NCI-H2081 treated with DMSO at 0.1 percent for 48 hours (cell line): ENCODE results near the gene GAPDHS.

Experiments used
- DNase-seq: peaks from one replicate; lab custom pipeline; 2025; lab: John Stamatoyannopoulos, UW

Gene GAPDHS

DNA sequence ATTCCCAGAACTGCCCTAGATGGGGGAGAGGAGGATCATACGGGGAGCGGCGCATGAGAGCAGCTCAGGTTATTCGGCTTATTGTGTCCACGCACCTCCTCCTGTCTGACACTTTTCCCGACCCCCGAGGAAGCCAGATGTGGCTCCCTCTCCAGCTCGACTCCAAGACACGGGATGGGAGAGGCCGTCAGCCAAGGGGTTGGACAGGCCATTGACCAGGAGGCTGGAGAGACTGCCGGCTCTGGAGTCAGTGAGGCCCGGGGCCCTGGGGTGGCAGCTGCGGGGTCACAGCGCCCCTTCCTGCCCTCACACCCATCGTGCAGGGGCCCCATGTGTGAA lies 22.7 kb upstream of the GAPDHS start:
- DNase-seq = no peak

DNA sequence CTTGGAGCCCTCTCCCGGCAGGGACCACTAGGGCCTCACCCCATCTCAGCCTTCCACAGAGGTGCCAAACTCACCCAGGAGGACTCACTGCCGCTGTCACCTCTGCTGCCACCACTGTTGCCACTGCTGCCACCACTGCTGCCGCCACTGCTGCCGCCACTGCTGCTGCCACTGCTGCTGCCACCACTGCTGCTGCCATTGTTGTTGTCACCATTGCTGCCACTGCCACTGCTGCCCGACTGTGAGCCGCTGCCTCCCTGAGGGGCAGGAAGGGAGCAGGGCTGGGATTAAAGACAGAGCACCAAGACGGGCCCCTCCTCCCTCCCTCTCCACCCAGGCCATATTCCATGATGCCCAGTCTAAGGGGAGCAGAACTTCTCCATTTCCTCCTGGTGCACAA lies 21.9 kb upstream of the GAPDHS start:
- no peak for DNase-seq

DNA sequence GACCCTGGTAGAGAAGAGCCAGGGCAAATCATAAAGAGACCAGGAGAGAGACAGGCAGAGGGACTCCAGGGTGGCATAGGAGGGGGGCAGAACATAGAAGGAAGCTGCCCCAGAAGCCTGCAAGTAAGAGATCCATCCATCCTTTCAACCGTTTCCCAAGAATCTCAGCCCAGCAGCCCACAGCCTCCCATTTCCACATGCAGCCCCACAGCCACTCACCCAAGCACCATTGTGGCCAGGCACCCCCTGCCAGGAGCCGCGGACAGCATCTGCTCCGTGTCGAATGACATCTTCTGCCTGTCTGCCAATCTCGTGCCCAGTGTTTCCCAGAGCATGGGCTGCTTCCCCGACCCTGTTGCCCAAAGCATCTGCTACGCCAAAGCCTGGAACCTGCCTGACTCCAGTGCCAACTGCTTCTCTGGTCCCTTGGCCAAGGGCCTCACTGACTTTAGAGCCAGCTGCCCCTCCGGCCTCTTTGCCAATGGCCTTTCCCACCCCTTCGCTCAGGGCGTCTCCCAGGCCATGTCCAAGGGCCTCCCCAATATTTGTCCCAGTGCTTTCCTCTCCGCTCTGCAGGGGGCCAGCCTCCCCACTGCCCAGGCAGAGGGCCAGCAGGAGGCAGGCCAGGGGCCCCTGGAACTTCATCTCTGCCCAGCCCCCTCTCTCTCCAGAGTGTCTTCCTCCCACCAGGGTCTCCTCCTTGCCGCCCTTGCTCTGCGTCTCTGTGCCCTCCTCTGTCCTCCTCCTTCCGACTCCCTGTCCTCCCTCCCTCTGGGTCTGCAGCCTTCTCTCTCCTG lies 20.2 kb upstream of the GAPDHS start:
- DNase-seq = no peak

DNA sequence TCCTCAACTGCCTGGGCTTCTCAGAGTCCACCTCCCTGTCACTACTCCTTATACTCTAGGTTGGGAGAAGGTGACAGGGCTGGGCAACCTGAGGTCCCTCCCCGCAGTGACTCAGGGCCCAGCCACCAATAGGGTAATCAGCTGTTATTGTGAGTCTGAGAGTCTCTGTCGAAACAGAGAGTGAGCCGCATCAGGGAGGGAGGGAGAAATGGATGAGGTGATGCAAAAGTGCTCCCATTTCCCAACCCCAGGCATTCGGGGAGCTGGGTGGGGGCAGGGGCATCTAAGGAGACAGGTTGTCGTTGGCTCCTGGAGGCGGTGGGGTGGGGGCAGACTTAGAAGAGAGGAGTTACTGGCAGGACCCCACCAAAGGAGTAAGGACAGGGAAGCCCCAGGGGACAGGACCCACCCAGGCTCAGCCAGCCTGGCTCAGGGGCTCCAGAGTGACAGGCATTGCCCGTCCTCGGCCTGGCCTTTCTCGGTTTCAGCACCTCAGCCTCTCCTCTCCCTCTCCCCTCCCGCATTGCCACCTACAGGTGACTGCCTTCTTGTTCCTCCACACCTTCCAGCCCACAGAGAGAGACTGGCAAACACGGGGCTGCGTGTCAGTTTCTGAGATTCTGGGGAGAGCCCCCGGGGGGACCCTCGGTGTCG lies 19.5 kb upstream of the GAPDHS start, which contains the start of gene DMKN:
Gene DMKN (minus strand): TSS at position 22 of the 654 bp plus-strand sequence. CDS start 174 bp downstream, outside the sequence.
- DNase-seq = no peak

DNA sequence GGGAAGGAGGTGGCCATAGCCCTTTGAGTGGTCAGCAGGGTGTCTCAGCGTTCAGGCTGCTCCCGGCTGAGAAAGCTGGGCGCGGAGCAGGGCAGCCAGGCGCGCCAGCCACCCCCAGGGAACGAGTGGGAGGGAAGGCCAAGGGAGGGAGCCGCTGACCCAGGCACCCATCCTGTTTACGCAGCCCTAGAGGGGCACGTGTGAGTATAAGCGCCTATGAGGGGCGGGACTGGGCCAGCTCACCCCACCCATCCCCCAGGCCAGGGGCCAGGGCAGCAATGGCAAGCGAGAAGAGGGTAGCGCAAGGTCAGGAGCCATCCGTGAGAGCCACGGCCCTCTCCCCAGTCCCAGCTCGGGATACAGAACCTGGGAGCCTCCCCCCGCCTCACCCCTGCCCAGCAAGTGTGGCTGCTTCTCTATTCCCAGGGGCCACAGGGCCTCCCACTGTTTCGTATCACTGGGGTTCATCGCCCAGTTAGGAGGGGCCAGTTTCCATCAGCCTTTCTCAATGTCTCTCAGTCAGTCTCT lies 18.9 kb upstream of the GAPDHS start:
- DNase-seq = no peak

DNA sequence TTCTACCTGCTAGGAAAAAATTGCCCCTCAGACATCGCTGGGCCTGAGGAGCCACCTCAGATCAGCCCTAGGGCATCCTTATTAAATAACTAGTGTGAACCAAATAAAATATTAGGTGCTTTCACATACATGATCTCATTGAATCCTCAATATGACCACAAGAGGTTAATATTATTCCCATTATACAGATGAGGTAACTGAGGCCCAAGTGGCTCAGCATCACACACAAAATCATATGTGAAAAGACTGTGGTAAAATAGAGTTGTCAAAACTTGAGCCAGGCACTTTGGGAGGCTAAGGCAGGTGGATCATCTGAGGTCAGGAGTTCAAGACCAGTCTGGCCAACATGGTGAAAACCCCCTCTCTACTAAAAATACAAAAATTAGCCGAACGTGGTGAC lies 16.9 kb upstream of the GAPDHS start:
- DNase-seq = no peak

DNA sequence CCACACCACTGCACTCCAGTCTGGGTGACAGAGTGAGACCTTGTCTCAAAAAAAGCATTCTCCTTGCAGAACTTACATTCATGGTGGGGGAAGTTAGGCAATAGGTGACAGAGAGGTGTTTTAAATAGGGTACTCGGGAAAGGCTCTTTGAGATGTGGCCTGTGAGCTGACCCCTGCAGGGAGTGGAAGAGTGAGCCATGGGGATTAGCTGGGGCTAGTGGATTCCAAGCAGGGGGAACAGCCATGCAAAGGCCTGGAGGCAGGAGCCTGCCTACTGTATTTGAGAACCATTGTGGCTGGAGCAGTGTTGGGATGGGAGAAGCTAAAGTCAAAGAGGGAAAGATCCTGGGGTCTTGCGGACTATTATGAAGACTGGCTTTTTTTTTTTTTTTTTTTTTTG lies 15.9 kb upstream of the GAPDHS start:
- DNase-seq = no peak

DNA sequence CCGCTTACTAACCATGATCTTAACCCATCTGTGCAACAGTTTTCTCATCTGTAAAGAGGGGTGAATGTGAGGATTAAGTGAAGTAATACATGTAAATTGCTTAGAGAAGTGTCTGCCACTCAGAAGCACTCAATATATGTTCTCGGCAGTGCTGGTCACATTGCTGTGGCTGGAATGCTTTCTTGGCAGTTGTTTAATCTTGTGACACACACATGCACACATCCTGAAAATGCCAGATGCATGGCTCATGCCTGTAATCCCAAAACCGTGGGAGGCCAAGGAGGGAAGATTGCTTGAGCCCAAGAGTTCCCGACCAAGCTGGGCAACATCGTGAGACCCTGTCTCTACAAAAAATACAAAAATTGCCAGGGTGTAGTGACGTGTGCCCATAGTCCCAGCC lies 14.9 kb upstream of the GAPDHS start:
- no peak for DNase-seq

DNA sequence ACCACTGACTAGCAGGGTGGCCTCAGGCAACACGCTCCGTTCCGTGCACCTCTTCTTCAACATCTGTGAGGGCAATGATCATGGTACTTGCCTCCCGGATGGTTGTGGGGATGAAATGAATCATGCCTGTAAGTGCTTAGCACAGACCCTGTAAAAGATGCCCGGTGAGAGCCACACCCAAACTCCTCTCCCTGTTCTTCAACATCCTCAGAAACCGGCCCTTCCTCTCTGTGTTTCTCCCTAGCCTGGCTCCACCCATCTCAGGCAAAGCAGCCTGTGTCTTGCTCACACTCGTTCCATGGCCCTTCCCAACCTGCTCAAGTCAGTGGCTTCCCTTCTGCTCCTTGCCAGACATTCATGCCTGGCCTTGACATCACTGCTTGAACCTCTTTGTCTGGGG lies 14.0 kb upstream of the GAPDHS start:
- no peak for DNase-seq

DNA sequence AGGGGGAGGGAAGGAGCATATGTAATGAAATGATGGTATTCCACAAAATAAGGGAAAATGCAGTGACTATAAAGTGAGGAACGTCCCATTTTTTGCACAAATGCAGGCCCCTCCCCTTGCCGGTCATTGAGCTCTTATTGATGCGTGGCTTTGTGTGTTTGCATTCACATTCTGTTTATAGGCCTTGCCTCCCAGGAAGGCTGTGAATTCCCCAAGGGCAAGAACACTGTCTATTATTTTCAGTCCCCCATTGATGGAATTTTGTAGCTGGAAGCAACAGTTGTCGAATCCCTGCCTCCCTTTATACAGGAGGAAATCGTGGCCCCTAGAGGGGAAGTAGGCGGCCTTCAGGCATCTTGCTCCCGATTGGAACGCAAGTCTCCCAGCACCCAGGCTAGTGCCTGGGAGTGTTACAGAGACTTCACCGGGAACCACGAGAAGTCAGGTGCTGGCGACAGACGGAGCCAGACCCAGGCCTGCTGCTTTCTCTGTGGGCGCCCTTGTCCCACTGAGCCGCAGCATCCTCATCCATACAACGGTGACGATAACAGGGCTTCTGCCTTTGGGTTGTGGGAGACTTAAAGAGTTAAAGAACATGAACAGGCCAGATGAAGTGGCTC lies 12.0 kb upstream of the GAPDHS start:
- DNase-seq = no peak

DNA sequence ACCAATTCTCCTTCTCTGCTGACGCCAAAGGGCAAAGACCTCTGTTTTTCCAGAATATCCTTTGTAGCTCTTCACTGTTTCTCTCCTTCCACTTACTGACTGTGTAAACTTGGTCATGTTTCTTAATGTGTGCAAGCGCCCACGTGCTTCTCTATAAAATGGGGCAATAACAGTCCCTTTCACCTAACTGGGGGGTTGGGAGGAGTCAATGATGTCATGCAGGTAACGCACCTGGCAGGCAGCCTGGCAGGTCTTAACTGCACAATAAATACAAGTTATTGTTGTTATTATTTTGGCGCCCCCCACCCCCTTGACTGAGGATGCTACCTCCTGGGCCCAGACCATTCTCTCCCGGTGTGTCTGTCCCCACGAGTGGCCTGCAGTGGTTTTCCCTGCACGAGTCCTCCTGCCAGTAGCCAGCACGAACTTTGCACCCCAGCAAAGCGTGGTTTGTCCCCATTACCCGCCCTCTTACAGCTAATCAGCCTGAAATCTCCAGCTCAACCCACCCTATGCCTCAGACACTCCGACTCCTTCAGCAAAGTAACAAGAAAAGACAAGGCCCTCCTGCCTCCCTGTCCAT lies 10.4 kb upstream of the GAPDHS start:
- DNase-seq = no peak

DNA sequence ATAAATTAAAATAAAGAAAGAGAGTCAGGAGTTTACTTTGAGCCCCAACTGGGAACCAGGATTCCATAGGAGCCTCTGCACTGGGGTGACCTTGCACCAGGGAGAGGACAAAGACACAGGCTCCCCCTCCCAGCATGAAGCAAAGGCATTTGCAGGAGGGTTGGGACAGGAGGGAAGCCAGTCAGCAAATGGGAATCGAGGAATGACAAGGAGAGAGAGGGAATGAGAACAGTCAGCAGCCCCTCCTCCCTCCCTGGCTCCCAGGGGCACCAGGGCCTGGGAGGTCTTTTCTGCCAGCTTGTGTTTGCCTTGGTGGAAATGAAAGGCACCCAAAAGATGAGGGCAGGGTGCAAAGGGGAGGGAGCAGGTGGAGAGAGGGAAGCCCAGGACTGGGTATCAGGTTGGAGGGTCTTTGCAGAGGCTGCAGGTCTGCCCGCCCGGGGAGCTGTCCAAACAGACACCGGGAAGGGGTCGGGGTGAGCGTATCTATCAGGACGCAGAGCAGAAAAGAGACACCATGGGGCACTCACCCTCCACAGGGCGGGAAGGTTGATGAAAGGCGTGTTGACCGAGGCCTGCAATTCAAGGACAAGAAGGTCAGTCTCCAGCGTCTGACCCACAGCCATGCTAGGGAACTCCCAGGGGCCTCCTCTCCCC lies 8.9 kb upstream of the GAPDHS start:
- no peak for DNase-seq

DNA sequence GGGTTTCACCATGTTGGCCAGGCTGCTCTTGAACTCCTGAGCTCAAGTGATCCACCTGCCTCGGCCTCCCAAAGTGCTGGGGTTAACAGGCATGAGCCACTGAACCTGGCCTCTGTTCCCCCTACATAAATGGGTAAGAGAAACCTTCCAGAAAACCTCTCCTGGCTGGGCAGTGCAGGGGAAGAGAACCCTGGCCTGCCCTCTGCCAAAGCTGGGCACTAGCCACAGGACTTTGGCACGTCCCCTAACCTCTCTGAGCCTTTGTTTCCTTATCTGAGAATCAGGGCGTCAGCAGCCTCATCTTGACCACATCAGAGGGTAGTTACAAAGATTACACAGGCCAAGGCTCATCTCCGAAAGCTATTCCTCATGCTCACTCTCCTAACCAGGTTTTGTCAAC lies 7.4 kb upstream of the GAPDHS start:
- DNase-seq = no peak

DNA sequence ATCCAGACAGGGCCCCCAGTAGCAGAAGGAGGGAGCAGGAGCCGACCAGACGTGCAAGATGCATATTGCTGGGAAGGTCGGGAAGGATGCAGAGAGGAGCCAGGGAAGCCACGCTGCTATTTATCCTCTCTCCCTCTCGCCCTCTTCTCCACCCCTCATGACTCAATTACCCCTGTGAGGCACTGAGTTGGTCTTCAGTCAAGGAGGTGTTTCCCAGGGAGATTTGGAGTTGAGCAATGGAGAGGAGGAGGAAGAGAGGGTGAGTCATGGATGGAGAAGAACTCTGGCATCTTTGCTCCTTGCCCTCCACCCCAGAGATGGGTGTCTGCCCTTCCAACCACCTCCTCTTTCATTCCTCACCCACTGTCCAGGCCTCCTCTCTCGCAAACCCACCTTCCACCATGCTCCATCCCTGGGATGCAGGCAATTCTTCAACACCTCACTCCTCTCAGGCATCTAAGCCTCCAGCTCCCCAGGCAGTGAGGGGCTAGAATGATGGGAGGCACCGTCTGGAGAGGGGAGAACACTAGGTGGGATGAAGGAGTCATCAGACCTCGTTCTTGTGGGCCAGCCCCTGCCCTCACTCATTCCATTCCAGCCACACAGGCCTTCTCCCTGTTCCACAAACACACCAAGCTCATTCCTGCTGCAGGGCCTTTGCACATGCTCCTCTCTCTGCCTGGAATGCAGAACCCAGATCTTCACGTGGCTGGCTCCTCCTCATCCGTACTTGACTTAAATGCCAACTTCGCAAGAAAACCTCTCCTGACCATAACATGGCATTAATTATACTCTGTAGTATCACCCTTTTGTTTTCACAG lies 4.8 kb upstream of the GAPDHS start, which contains the start of gene SBSN:
Gene SBSN (minus strand): TSS at position 94 of the 821 bp plus-strand sequence. CDS start 30 bp downstream, at position 64.
- DNase-seq = no peak

DNA sequence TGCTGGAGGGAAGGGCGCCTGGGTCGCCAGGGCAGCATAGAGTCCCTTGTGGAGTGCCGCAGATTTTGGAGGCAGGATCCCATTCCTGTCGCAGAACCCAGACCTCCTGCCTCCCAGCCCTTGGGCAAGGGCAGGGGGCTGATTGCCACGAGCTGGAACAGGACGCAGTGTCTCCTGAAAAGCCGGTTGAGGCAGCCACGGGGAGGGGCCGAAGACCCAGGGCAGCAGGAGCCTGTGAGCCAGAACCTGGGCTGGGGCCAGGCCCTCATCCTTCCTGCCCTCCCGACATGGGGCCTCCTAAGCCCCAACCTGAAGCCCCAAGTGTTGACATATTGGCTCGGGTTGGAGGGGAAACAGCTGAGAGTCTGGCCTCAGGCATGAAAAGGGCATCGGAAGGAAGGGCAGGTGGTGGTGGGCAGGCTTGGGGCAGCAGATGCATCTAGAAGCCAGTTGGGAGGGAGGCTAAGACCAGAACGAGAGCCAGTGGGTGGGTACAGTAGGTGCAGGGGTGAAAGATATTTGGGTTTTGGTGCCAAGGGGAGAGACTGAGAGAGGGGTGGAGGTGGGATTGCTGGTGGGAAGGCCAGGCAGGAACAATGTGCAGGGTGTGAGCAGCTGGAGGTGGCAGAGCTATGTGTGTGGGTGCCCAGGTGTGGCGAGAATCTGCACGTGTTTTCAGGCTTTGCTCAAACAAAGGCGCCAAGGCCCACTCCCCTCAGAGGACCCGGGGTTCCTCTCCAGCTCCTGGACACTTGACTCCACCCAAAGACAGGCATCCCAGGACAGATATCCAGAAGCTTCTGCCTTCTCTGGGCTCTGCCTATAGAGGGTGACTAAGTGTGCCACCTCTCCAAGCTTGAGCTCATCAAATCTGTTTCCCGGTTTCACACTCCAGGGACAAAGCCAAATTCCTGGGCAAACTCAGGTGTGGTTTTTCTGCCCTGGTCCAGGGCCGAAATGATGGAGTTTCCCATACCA lies 3.7 kb upstream of the GAPDHS start:
- no peak for DNase-seq

DNA sequence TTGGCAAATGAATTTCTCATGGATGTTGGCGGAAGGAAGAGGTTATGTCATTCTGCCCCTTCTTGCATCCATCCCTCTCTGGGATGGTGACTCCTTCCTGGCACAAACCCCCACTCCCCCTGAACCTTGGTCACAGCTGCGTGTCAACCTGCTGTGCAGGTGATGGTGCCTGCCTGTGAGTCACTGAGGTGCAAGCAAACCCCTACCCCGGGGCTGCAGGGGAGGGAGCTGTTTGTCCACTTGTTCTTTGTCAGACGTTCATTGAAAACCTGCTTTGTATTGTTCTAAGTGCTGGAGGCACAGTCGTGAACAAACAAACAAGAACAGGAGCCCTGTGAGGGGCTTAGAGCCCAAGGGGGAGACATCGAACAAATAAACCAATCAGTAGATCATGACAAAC lies 2.0 kb upstream of the GAPDHS start:
- DNase-seq = no peak

DNA sequence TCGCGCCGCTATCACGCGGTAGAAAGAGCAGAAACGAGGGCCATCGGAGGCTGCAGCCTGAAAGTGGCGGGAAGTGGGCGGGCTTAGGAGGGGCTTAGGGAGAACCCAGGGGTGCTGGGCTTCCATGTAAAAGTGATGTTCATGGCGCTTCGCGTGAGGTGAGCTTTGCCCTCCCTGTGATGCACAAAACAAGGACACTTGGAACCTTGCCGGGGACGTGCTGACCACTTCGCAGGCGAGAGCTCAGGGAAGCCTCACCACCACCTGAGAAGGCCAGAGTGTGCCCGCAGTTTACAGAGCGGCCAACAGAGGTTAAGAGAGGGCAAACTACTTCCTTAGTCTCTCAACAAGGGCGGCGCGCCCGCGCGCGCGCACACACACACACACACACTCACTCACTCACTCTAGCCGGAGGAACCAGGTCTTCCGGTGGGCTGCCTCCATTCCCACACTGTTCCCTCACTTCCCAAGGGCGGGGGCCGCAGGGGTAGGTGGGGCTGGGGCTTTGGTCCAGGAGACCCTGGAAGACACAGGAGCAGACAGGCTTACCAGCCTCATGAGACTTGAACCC lies 651 bp downstream of the GAPDHS start:
- DNase-seq = no peak

DNA sequence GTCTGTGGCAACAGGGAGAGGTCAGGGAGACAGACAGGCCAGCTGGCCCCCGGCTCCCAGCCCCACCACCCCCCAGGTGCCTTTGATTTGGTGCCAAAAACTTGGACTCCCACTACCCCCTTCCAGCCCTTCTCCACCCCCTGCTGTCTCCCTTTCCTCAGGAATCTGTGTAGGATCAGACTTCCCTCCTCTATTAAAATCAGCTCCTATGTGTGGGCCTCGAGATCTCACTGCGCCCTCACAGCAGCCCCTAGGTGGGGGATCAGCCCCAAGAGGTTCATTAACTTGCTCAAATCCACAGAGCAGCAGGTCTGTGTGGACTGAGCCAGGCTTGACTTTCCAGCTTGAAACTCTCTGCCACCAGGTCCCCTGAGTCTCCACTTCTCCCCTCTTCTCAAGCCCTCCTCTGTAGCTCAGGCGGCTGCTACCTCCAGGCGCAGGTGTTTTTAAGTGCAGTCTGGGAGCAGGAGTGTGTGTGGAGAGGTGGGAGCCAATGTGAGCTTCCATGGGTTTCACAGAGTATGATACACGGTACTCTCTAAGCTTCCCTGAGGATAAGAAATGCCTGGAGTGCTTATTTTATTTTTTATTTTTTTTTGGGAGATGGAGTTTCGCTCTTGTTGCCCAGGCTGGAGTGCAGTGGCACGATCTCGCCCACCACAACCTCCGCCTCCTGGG lies 1.7 kb downstream of the GAPDHS start:
- no peak for DNase-seq

DNA sequence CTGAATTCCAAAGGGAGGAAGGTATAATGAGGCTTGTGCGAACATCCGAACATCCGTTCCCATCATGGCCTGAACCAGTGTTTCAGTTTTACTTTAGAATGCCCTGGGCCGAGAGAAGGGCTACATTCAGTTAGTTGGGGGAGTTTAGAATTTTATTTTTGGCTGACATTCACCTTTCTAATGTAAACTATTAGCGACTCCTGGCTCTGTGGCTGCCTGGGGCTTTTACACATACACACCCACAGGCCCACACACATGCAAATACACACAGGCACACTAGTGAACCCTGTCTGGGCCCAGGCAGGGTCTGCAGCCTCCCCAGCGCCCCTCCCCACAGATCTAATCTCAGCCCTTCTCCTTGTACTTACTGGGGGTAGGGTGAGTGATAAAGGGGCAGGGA lies 6.1 kb downstream of the GAPDHS start:
- no peak for DNase-seq
